ENCODE measurements around the gene PPP1R13L.
"Not testable (repeated sequence)": the region's sequence is repeated elsewhere in the genome, so short reads cannot be mapped to it uniquely, and the experiment has no call there.

The PPP1R13L gene, protein sequence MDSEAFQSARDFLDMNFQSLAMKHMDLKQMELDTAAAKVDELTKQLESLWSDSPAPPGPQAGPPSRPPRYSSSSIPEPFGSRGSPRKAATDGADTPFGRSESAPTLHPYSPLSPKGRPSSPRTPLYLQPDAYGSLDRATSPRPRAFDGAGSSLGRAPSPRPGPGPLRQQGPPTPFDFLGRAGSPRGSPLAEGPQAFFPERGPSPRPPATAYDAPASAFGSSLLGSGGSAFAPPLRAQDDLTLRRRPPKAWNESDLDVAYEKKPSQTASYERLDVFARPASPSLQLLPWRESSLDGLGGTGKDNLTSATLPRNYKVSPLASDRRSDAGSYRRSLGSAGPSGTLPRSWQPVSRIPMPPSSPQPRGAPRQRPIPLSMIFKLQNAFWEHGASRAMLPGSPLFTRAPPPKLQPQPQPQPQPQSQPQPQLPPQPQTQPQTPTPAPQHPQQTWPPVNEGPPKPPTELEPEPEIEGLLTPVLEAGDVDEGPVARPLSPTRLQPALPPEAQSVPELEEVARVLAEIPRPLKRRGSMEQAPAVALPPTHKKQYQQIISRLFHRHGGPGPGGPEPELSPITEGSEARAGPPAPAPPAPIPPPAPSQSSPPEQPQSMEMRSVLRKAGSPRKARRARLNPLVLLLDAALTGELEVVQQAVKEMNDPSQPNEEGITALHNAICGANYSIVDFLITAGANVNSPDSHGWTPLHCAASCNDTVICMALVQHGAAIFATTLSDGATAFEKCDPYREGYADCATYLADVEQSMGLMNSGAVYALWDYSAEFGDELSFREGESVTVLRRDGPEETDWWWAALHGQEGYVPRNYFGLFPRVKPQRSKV

DNA sequence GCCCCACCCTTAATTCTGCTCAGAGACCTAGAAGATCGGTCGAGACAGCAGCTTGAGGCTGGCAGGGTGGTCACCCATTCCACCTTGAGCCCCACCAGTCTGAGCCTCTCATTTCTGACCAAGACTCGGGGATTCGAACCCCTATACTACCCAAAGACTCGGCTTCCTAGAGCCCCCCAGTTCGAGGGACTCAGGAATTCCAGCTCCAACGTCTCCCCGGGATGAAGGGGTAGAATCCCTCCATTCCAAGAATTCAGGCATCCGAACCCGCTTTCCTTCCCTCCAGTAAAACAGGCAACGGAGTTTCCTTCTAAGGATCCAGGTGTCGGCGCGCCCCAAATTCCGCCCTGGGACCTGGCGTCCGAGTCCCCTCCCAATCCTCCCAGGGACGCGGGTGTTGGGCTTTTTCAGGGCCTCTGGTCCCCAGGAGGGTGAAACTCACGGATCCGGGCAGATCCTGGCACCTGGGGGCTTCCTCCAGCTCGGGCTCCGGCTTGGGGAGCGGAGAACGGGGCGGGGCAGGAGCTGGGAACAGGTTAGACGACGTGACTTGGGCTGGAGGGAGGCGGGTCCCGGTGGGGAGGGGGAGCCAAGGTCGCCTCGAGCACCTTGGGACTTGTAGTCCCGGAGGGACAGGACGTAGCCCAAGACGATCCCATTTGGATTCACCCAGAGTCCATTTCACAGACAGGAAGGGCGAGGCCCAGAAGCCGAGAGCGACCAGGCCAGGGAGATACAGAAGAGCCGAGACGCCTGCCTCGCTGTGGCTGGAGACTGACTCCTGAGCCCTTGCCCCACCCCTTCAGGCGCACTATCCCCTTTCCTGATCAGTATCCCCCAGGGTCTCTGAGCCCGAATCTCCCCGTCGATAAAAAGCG, at the start of gene PPP1R13L:
TSS of gene PPP1R13L (minus strand) at position 513 of the 878 bp plus-strand sequence. CDS start 6,751 bp downstream, outside the sequence.
- no peak for DNase-seq

DNA sequence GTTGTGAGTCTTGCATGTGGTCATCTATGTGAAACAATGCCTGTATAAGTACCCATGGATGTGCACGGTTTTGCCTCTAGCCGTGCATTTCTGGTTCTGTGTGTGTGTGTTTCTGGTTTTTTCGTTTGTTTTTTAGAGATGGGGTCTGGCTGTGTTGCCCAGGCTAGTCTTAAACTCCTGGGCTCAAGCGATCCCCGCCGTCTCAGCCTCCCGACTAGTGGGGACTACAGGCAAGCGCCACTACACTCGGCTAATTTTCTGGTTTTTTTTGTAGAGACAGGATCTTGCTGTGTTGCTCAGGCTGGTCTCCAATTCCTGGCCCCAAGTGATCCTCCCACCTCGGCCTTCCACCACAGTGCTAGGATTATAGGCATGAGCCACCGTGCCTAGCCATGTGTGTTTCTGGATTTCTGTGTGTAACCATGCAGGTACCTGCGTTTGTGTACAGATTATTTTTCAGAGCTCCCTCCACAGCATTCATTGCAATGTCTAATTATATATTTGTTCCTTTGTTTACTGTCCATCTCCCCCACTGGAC, 47.0 kb upstream of the PPP1R13L start:
- DNase-seq: no peak

DNA sequence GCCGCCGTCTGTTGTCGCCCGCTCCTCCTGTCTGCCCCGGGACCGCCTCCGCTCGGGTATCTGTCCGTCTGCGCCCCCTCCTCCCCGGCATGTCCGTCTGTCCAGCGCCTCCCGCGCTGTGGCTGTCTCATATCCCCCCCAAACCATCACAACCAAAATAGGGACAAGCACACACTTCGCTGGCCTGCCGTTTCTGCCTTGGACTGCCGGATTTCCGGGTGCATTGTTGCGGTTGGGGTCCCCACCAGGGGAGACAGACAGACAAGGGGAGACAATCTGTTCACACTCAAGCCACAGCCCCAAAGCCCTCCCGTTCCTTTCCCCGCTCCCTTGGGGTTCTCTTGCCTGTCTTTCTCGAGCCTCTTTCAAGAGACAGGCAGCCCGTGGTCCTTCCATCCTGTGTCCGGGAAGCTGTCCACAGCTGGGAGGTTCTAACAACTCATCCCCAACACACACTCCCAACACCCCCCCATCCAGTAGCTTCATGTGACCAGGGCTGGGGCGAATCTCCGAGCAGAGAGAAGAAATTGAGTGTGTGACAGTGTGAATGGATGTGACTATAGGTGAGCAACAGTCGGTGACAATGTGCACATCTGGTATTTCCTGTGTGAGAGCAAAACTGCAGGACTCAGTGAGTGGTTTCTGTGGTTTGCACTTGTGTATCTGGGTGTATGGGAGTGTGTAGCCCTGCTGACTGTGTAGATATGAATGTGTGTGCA, 46.4 kb upstream of the PPP1R13L start:
- DNase-seq: no peak

DNA sequence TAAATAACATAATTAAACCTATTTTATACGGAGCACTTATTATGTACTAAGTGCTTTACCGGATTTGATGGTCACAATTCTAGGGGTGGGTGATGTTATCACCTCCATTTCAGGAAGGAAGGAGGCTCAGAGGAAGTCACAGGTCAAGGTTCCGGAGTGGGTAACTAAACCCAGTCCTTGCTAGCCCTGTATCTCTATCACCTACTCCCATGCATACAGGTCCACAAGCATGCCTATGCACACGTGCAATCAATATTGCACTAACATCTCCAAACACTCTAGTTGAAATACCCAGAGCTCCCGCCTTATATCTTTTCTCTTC, 45.1 kb upstream of the PPP1R13L start:
- no peak for DNase-seq

DNA sequence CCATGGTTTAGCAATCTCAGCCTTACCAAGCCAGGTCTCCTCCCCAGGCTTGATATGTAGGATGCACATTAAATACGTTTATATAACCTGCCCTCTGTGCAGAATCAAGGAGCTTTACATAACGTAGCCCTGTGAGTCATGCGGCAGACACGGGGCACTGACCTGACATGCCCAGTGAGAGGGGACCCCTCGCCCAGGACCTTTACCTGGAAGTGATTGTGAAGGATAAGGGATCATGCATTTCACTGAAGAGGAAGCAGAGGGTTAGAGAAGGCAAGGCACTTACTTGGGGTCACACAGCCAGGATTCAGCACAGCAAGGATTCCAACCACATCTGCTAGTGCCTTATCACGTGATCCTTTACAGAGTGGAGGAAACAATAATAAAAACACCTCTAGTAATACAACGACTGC, 44.0 kb upstream of the PPP1R13L start:
- DNase-seq: no peak

DNA sequence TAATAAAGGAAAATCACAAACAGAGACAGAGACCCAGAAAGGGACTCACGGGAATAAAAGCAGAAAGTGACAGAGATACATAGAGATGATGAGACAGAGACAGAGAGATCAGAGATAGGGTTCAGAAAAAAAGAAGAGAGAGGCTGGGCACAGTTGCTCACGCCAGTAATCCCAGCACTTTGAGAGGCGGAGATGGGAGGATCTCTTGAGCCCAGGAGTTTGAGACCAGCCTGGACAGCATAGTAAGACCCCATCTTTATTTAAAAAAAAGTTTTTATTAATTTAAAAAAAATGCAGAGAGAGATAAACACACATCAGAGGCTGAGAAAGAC, 43.5 kb upstream of the PPP1R13L start:
- DNase-seq: no peak

DNA sequence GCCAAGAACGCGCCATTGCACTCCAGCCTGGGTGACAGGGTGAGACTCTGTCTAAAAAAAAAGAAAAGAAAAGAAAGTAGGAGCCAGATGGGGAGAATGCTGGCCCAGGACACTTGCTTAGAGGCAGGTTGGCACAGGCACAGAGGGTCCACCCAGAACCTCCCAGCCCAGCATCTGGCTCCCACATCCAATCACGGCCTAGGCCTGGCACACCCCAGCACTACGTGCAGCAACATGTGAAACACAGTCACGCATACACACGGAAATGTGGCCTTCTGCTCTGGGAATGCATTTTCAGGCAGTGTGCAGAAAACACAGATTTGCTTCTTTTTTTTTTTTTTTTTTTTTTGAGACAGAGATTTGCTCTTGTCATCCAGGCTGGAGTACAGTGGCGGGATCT, 42.1 kb upstream of the PPP1R13L start:
- no peak for DNase-seq

DNA sequence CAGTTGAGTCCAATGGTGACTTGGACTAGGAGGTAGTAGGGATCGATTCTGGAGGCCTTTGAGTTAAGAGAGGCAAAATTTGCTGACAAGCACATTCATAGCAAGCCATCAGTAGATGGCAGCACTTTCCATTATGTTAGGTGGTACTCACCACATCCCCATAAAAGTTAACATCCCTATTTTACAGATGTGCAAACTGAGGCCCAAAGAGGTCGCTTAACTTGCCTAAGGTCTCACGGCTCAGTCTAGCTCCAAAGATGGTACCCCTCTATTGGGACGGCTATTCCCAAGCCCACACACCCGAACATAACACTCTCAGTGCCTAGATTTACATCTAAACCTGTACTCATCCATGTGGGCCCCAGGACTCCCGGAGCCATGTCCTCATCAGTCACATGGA, 41.4 kb upstream of the PPP1R13L start:
- no peak for DNase-seq

DNA sequence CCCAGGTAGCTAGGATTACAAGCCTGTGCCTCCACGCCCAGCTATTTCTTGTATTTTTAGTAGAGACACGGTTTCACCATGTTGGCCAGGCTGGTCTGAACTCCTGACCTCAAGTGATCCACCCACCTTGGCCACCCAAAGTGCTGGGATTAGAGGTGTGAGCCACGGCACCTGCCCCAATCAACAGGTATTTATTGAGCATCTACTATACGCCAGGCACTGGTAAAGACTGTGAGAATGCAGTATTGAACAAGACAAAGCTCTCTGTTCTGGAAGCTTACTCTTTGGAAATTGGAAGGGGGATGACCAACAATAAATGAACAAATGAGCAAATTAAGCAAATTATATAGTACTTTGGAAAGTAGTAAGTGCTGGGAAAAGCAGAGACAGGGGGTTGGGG, 40.3 kb upstream of the PPP1R13L start:
- no peak for DNase-seq

DNA sequence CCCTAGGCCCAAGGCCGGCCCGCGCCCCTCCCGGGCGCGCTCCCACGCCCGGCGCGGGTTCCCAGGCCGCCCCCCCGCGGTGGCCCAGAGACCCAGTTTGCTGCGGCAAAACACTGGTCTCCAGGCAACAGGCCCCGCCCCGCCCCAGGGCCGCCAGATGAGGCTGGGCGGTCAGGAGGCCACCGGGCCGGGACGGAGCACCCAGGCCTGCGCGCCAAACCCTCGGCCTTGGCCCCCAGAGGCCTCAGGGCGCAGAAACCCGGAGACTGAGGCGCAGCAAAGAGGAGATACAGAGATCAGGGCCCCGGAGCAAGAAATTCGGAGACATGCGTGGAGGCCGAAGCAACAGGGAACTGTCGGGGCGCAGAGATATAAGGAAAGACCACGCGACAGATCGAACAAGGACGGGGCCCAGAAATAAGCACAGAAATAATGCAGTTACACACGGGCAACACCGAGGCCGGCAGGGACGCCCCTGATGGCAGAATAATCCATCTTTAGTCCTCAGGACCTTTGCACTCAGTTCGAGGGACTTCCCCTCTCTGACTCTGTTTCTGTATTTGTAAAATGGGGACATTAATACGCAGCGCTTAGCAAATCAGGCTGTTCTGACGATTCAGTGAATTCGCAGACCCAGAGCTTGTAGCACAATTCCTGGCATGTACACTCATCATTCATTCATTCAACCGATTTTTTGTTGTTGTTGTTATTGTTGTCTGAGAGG, 39.6 kb upstream of the PPP1R13L start:
- DNase-seq: peak; percentile 76

DNA sequence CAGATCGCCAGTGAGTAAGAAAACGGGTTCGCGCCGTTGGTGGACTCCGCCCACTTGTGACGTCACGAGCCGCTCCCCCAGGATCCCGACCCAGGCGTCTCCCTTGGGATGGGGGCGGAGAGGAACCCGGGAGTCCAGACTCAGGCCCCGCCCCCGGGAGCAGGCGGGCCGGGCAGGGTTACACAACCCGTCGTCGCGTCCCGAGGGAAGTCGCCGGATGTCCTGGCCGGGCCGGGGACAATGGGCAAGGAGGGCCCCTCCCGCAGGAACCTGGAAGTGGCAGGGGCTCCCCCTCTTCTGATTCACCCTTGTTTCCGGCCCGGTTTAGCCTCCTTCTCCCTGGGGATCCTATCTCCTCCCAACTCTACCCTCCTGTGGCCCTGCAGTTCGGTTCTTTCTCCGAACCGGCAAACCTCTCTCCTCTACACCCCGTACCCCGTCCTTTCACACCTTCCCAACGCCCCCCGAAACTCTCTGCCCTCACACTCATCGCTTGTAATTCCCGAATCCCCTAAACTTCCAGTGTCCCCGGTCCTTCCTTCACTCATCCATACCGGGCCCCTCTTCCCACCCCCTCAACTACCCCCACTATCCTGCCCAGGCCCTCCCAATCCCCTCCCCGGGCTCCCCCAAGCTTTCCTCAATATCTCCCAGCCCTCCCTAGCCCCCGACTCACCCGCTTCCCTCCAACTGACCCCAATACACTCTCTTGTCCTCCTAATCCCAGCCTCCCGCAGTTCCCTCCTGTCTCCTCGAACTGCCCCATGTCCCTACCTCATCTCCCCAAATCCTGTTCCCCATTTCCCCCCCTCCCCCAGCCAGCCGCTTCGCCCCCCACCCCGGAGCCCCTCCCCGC, 38.8 kb upstream of the PPP1R13L start:
- DNase-seq: peak; percentile 83

DNA sequence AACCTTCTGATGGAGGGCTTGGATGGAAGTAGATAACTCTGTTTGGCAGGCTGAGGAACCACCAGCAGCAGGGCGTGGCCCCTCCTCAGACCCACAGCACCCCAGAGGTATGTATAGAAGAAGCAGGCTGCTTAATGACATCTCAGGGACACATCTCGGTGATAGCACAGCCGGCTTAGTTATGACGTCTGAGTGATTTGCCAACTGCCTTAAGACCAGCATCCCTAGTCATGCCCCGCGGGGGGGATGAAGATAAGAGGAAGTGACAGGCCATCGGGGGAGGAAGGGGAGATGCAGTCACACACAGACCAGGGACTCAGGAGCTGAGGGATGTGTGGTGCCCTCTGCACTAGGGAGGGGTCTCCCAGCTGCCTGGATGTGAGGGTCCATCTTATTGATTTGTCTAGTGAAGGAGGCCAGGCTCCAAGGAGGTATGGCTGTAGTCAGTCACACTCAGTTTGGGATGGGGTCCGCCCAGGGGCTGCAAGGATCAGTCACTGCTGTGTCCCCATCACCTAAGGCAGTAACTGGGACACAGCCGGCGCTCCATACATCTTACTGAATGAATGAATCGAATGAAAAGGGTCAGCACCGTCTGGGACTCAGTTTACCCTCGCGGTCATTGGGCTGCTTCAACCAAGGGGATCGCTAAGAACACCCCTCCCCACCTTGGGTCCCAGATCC, 38.1 kb upstream of the PPP1R13L start:
- no peak for DNase-seq

DNA sequence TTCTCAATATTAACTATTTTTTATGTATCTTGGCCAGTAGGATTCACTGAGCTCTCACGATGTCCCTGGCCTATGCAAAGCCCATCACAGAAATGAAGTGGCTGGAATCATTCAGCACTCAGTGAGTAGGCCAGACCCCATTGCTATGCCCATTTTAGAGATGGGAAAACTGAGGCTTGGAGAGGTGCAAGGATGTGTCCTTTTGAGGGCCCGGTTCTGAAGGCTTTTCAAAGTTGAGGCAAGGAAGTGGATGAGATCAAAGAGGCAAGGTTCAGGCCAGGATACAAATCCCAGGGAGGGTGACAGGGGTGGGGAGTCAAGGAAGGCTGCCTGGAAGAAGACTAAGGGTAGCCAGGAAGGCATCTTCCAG, 37.5 kb upstream of the PPP1R13L start:
- DNase-seq: no peak

DNA sequence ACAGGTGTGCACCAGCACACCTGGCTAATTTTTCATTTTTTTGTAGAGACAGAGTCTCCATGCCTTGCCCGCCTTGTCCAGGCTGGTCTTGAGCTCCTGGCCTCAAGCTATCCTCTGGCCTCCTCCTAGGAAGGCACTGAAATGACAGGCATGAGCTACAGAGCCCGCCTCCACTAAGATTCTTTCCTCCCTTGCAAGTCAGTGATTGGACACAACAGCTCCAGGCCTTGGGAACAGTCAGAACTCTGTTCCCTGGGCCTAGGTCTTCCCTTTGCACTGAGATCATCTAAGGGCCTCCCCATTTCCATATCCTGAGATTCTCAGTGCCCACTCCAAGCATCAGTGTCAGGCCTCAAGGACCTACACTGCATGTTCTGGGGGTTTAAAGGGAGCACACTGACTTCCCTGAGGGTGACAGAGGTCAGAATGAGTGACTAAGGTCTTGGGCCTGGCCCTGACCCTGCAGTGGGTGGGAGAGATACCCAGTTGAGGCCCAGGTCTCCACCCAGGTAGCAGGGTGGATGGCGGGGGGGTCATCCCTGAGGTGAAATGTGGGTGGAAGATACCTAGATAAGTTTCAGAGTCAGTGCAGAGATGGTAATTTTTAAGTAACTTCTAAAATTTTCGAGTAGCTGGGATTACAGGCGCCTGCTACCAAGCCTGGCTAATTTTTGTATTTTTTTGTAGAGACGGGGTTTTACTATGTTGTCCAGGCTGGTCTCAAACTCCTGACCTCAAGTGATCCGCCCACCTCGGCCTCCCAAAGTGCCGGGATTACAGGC, 36.2 kb upstream of the PPP1R13L start:
- DNase-seq: no peak

DNA sequence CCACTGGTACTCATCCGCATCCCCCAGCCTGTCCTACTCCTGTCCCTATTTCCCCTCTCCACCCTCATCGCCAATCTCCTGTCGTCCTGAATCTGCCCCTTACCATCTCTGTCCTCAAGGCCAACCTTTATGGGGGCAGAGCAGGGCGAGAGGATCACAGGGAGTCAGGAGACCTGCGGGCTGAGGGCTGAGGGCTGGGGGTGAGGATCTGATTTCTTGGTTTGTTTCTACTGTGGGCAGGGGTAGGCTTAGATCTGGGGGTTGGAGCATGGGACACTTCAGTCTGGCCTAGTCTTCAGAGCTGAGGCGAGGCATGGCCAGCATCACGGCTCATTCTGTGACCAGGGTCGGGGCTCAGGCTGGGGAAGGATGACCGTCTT, 35.4 kb upstream of the PPP1R13L start:
- no peak for DNase-seq

DNA sequence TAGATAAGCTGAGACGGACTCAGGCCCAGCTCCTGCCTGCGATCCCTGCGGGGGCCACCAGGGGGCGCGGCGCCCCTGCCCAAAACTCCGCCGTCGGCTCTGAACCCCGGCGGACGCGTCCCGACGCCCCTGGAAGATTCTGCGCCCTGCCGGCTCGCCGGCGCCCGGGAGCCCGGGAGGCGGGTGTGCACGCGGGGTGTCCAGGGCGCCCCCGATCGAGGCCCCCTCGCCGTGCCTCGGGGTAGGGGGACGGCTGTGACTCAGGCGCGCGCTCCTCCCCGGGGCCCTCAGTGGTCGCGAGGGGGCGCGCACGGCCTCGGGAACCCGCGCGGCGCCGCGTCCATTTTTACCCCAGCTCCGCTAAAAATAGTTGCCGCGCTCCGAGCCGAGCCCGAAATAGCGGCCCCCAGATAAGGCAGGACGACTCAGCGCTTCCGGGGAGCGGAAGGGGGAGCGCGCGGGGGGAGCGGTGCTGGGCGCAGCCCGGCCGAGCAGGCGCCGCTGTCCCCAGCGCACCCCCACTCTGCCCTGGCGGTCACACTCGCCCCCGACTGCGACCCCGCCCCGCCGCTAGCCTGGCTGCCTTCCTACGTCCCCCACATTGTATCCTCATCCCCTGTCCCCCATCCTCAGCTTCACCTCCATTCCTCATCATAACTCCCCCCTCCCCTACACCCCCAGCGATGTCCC, 34.8 kb upstream of the PPP1R13L start:
- peak; percentile 76 for DNase-seq

DNA sequence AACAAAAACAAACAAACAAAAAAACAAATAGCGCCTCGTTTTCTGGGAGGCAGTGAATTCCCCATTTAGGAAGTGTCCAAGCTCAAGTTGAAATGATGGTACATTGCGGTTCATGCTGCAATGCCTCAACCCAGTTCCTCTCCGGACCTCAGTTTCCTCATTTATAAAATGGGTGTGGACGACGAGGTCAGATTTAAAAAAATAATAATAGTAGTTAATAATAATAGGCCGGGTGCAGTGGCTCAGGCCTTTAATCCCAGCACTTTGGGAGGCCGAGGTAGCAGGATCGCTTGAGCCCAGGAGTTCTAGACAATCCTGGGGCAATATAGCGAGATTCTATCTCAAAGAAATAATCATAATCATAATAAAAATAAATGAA, 34.3 kb upstream of the PPP1R13L start:
- no peak for DNase-seq

DNA sequence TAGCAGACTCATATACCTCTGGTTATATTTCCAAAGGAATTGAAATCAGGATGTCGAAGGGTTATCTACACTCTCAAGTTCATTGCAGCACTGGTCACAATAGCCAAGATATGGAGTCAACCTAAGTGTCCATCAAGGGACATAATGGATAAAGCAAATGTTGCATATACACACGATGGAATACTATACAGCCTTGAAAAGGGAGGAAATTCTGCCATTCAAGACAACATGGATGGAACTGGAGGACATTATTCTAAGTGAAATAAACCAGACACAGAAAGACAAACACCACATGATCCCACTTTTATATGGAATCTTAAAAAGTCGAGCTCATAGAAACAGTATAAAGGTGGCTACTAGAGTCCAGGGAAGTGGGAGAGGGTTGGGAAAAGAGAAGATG, 32.5 kb upstream of the PPP1R13L start:
- no peak for DNase-seq

DNA sequence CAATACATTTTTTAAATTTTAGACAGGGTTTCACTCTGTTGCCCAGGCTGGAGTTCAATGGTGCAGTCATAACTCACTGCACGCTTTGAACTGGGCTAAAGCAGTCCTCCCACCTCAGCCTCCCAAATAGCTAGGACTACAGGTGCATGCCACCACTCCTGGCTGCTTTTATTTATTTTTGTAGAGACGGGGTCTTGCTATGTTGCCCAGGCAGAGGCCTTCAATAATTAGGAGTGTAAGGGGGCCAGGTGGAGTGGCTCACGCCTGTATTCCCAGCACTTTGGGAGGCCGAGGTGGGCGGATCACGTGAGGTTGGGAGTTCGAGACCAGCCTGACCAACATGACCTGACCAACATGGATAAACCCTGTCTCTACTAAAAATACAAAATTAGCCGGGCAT, 27.7 kb upstream of the PPP1R13L start:
- not testable (repeated sequence) for DNase-seq
